HFF-Myc (cell line): ENCODE measurements around the gene PRKCA.
"Not testable (repeated sequence)": the region's sequence is repeated elsewhere in the genome, so short reads cannot be mapped to it uniquely, and the experiment has no call there.

Source experiments
- DNase-seq: peaks from one replicate; pipeline ENCODE4 v3.0.0-alpha.2; 2011; ENCODE audit warnings: low read depth; ENCODE audit errors: extremely low read depth
- H3K4me3 ChIP-seq: replicated peaks from 2 replicates; pipeline ENCODE4 v1.5.1; 2011; ENCODE audit warnings: low read depth, mild to moderate bottlenecking, control low read depth, low read length
- CTCF ChIP-seq: IDR thresholded peaks from 2 replicates; pipeline ENCODE4 v1.5.1; 2012; ENCODE audit warnings: mild to moderate bottlenecking, low read depth, low read length, control low read depth; ENCODE audit errors: missing control alignments

PRKCA gene

GRCh38 chr17:66605541-66605940, 303.1 kb downstream of the PRKCA start:
- H3K4me3 ChIP-seq = no peak overlapping the region
- no peak for DNase-seq
- no peak for TF ChIP-seq CTCF

GRCh38 chr17:66610361-66611133, 308.1 kb downstream of the PRKCA start:
- TF ChIP-seq CTCF = no peak
- no peak overlapping the region for H3K4me3 ChIP-seq
- no peak for DNase-seq

GRCh38 chr17:66611397-66611796, 309.0 kb downstream of the PRKCA start:
- no peak overlapping the region for H3K4me3 ChIP-seq
- no peak for DNase-seq
- TF ChIP-seq CTCF = no peak

- TF ChIP-seq CTCF = no peak
- DNase-seq = no peak
- H3K4me3 ChIP-seq = no peak overlapping the region
Observed at GRCh38 chr17:66612993-66613392, 310.6 kb downstream of the PRKCA start.

- DNase-seq = no peak
- no peak overlapping the region for H3K4me3 ChIP-seq
- no peak for TF ChIP-seq CTCF
Observed at GRCh38 chr17:66614469-66614868, 312.1 kb downstream of the PRKCA start.

GRCh38 chr17:66619206-66619605, 316.8 kb downstream of the PRKCA start:
- DNase-seq = no peak
- TF ChIP-seq CTCF = no peak
- H3K4me3 ChIP-seq = no peak overlapping the region

- DNase-seq = no peak
- H3K4me3 ChIP-seq = no peak overlapping the region
- no peak for TF ChIP-seq CTCF
Observed at GRCh38 chr17:66620528-66620927, 318.1 kb downstream of the PRKCA start.

GRCh38 chr17:66624630-66625029, 322.2 kb downstream of the PRKCA start:
- H3K4me3 ChIP-seq, DNase-seq: not testable (repeated sequence)
